KMS-11 (cell line): Measurements from ENCODE around the gene MANEA.
"Not testable (repeated sequence)": the region's sequence is repeated elsewhere in the genome, so short reads cannot be mapped to it uniquely, and the experiment has no call there.

Source experiments
- H2AFZ ChIP-seq: fragments of 200-600 bp; sonication (generic); 2 replicates; pipeline ENCODE4 v1.6.1; 2016; ENCODE audit warnings: antibody characterized with exemption, mixed run types, low read depth
- H3K27ac ChIP-seq: fragments of 200-600 bp; sonication (generic); 2 replicates; pipeline ENCODE4 v1.6.1; 2016; ENCODE audit warnings: mild to moderate bottlenecking, mixed run types
- H3K27me3 ChIP-seq: fragments of 200-600 bp; sonication (generic); 2 replicates; pipeline ENCODE4 v1.6.1; 2017; ENCODE audit warnings: mild to moderate bottlenecking, low read depth, mixed run types, moderate library complexity; ENCODE audit not compliant: insufficient read depth
- H3K36me3 ChIP-seq: fragments of 200-600 bp; sonication (generic); 2 replicates; pipeline ENCODE4 v1.6.1; 2017; ENCODE audit warnings: mild to moderate bottlenecking, mixed run types; ENCODE audit not compliant: insufficient read depth
- H3K4me1 ChIP-seq: fragments of 200-600 bp; sonication (generic); 2 replicates; pipeline ENCODE4 v1.6.1; 2016; ENCODE audit warnings: mild to moderate bottlenecking, low read depth, mixed run types; ENCODE audit not compliant: poor library complexity, severe bottlenecking
- H3K4me2 ChIP-seq: fragments of 200-600 bp; sonication (generic); 2 replicates; pipeline ENCODE4 v1.7.0; 2016; ENCODE audit warnings: mild to moderate bottlenecking, mixed run types
- H3K4me3 ChIP-seq: fragments of 200-600 bp; sonication (generic); IDR thresholded peaks from 2 replicates; pipeline ENCODE4 v1.6.1; 2017; ENCODE audit warnings: low read depth, low read length, mixed read lengths; ENCODE audit not compliant: insufficient read depth
- H3K79me2 ChIP-seq: fragments of 200-600 bp; sonication (generic); 2 replicates; pipeline ENCODE4 v1.6.1; 2016; ENCODE audit warnings: low read depth, mixed run types; ENCODE audit not compliant: insufficient read depth
- H3K9ac ChIP-seq: fragments of 200-600 bp; sonication (generic); 2 replicates; pipeline ENCODE4 v1.6.1; 2016; ENCODE audit warnings: mild to moderate bottlenecking, mixed run types
- H4K20me1 ChIP-seq: fragments of 200-600 bp; sonication (generic); 2 replicates; pipeline ENCODE4 v1.6.1; 2016; ENCODE audit warnings: mild to moderate bottlenecking, mixed run types; ENCODE audit not compliant: insufficient read depth
- TF ChIP-seq, protein P1 (sequence below): fragments of 200-600 bp; sonication (generic); conservative IDR thresholded peaks from 2 replicates; pipeline ENCODE4 v1.6.1; 2017; ENCODE audit warnings: low read depth, mild to moderate bottlenecking, antibody characterized with exemption, low read length, moderate library complexity, mixed read lengths

Gene MANEA

GRCh38 chr6:95547043-95547442 is 30.3 kb upstream of the MANEA start:
- Histone ChIP-seq H3K4me3 (no peak overlapping the region), H3K4me1 (no peaks in the 10 kb centered on the region), H3K36me3 (no peaks in the 10 kb centered on the region), H2AFZ (no peak overlapping the region), H3K27ac (no peak overlapping the region), H3K9ac (no peak overlapping the region), H3K79me2 (no peaks in the 10 kb centered on the region), H4K20me1 (no peaks in the 10 kb centered on the region), H3K27me3 (no peaks in the 10 kb centered on the region), H3K4me2 (no peak overlapping the region)
- TF ChIP-seq, protein P1, sequence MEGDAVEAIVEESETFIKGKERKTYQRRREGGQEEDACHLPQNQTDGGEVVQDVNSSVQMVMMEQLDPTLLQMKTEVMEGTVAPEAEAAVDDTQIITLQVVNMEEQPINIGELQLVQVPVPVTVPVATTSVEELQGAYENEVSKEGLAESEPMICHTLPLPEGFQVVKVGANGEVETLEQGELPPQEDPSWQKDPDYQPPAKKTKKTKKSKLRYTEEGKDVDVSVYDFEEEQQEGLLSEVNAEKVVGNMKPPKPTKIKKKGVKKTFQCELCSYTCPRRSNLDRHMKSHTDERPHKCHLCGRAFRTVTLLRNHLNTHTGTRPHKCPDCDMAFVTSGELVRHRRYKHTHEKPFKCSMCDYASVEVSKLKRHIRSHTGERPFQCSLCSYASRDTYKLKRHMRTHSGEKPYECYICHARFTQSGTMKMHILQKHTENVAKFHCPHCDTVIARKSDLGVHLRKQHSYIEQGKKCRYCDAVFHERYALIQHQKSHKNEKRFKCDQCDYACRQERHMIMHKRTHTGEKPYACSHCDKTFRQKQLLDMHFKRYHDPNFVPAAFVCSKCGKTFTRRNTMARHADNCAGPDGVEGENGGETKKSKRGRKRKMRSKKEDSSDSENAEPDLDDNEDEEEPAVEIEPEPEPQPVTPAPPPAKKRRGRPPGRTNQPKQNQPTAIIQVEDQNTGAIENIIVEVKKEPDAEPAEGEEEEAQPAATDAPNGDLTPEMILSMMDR, result no peak

GRCh38 chr6:95548188-95548786 is 29.0 kb upstream of the MANEA start:
- H3K79me2 ChIP-seq, result no peaks in the 10 kb centered on the region
- H4K20me1 ChIP-seq, result no peaks in the 10 kb centered on the region
- H3K9ac ChIP-seq, result no peak overlapping the region
- H3K4me1 ChIP-seq, result no peaks in the 10 kb centered on the region
- H3K27ac ChIP-seq, result no peak overlapping the region
- no peak overlapping the region for H2AFZ ChIP-seq
- no peak overlapping the region for H3K4me2 ChIP-seq
- H3K4me3 ChIP-seq, result no peak overlapping the region
- H3K27me3 ChIP-seq, result no peaks in the 10 kb centered on the region
- H3K36me3 ChIP-seq, result no peaks in the 10 kb centered on the region
- TF ChIP-seq, protein P1, result no peak

- Histone ChIP-seq H3K4me3 (no peak overlapping the region), H3K36me3 (no peaks in the 10 kb centered on the region), H3K4me2 (no peak overlapping the region), H3K27me3 (no peaks in the 10 kb centered on the region), H4K20me1 (no peaks in the 10 kb centered on the region), H3K4me1 (no peaks in the 10 kb centered on the region), H2AFZ (no peak overlapping the region), H3K27ac (no peak overlapping the region), H3K9ac (no peak overlapping the region), H3K79me2 (no peaks in the 10 kb centered on the region)
- TF ChIP-seq, protein P1, result no peak
These were observed 25.5 kb upstream of the MANEA start for GRCh38 chr6:95551678-95552324.

DNA sequence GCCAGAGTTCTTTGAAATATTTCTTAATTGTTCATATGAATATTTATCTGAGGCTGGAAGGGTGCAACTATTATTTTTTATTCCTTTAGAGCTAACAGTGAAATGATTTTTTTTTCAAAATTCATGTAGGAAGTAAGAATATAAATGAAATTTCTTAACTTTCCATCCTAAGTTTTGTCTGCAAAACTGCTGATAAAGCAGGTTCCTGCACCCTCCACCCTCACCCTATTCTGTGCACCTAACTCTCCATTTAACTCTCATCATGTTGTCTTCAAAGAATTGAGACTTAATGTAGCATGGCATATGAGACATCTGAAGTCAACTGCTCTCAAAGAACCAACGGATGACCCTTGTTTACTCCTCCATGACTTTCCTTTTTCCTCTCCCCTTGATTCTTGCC is 23.5 kb upstream of the MANEA start:
- no peaks in the 10 kb centered on the region for H3K79me2 ChIP-seq
- no peak overlapping the region for H3K4me2 ChIP-seq
- TF ChIP-seq, protein P1, result no peak
- no peaks in the 10 kb centered on the region for H3K4me1 ChIP-seq
- no peaks in the 10 kb centered on the region for H3K27me3 ChIP-seq
- no peaks in the 10 kb centered on the region for H3K36me3 ChIP-seq
- H2AFZ ChIP-seq, result no peak overlapping the region
- H3K9ac ChIP-seq, result no peak overlapping the region
- H3K27ac ChIP-seq, result no peak overlapping the region
- H3K4me3 ChIP-seq, result no peak overlapping the region
- H4K20me1 ChIP-seq, result no peaks in the 10 kb centered on the region

GRCh38 chr6:95560956-95561355 is 16.4 kb upstream of the MANEA start:
- H2AFZ ChIP-seq, H3K4me2 ChIP-seq, H3K79me2 ChIP-seq, H3K36me3 ChIP-seq, H3K27ac ChIP-seq, H4K20me1 ChIP-seq, H3K4me3 ChIP-seq, H3K4me1 ChIP-seq, H3K9ac ChIP-seq, H3K27me3 ChIP-seq: not testable (repeated sequence)
